Activated CD4-positive, CD25-positive, alpha-beta regulatory T cell (primary cell): Measurements from ENCODE around the gene CMIP.

Source experiments
- DNase-seq, 4 experiments: peaks; one replicate each; lab custom pipeline; 2025; lab: John Stamatoyannopoulos, UW

CMIP gene

DNA sequence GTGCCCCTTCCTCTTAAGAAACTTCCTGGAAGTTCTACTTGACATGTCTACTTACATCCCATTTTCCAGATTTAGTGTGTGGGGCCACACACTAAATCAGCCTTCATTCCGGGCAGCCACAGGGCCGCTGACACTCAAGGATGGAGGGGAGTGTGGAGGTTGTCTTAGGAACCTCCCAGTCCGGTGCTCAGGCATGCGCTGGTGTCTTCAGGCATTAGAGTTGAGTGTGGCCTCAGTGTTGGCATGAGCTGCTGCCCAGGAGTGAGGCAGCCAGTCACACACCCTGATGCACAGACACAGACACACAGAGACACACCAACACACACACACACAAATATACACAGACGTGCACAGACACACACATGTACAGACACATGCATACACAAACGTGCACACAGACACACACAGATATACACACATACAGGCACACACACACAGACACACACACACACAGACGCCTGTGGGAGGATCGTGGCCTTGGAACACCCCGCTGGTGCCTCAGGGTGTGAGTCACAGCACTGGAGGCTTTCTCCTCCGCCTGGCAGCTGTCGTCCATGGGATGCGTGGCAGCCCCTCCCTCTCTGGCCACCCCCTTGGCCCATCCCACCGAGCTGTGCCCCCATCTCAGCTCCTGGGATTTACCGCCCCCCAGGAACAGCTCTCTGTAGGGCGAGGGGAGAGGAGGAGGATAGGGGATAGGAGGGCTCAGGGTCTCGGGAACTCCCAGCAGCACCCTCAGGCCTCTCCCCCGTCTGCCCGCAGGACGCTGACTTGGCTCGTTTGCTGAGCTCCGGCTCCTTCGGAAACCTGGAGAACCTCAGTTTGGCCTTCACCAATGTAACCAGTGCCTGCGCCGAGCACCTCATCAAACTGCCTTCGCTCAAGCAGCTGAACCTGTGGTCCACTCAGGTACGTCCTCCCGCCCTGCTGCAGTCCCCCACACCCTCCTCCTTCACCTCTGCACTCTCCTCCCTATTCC is 258.9 kb downstream of the CMIP start:
- DNase-seq = no peak

DNA sequence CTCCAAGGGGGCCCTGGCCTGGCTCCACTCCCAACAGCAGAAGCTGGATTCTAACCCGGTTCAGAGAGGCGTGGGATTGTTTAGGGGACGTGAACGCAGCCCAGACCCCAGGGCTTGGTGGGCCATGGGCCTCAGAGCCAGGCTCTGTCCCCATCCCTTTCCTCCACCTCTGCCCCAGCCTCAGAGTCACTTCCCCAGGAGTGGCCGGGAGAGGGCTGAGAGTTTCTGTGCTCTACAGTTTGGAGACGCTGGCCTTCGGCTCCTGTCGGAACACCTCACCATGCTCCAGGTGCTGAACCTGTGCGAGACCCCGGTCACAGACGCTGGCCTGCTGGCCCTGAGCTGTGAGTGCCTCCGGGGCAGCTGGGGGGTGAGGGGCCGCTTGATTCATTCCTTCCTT is 260.7 kb downstream of the CMIP start:
- DNase-seq = no peak

DNA sequence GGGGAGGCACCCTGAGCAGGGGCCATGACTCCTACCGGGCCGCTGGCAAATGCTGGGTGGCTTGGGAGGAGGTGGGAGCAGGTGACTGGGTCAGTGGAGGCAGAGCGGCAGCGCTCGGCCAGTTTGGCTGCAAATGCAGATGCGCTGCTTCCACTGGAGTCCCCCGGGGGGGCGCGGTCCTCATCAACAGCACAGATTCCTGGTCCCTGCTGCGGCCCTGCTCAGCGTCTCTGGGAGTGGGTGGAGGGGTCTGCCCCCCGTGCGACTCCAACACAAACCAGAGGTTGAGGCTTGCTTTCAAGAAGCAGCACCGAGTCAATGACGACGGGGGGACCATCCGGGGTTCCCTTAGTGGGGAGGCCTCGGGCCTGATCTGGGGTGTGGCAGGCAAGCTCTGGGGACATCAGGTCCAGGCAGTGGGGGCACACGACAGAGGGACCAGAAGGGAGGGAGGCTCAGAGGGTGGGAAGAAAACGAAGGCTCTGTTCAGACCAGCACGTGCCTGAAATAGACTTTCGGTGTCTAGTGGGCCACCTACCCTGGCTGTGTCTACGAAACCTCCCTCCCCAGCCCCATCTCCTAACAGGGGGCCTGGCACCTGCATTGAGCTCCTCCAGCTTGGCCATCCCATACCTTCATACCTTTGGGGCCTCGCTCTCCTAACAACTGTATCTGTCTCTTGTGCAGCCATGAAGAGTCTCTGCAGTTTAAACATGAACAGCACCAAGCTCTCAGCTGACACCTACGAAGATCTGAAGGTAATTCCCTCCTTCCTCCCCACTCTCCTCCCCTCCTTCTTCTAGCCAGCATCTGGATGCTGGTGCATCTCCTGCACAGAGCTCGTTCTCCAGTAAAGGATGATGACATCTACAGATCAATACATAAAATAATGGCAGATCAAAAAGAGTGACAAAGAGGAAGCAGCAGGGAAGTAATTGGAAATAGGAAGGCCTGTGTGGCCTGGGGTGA is 262.0 kb downstream of the CMIP start:
- DNase-seq = no peak

DNA sequence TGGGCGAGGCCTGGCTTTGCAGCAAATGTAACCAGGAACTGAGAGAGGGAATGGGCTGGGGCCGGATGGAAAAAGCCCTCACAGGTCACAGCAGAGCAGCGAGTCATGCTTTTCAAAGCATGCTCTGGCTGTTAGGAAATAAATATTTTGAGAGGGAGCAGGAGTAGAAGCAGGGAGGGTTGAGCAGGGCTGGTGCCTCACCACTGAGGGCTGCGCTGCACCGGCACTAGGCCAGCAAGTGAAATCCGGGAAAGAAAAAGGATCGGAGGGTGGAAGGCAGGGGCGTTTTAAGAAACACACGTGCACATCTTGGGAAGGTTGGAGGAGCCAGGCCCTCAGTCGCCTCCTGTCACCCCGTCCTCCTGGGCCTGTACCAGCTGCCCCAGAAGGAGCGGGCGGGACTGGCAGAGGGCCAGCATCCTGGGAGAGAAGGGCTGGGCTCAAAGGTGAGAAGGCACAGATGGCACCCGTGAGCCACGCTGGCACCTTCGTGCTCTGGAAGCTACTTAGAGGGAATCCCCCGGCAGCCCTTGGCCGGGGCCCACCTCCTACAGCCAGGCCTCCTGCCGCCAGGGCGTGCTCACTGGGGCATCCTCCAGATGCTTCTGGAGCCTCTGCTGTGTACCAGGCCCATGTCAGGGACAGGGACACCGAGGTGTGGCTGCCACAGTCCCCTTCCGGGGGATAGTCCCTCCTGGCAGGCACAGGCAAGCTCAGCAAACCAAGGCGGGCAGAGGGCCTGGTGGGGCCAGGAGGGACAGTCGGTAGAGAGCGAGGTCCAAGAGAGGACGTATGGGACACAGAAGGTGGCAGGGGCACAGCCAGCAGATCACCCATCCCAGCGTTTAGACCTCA is 263.0 kb downstream of the CMIP start:
- DNase-seq = no peak

DNA sequence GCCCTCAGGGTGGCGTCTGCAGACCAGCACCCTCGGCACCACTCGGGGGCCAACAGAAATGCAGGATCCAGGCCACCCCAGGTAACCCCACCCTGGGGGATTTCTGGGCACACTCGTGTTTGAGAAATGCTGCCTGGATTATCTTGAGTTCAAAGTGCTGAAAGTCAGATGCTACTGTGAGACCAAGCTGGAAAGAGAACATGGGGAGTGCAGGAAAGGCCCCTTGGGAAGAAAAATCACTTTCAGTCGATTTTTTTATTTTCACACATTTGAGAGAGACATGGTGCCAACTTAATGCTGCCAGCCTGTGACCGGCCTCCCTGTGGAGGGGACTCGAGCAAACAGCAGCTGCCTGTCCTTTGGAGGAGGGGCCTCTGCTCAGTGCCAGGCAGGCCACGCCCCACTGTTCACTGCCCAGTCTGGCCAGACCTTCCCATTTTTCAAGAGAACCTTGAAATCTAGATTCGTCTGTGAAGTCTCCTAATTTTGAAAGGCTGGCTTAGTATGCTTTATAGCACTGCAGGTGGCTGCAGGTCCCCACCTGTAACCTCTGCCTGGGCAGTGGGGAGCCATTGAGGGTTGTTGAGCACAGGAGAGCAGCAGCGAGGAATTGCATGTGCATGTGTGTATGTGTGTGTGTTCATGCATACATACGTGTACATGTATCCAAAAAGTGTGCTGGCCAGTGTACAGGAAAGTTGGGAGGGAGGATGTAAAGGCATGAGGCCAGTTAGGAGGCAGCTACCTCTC is 263.8 kb downstream of the CMIP start:
- DNase-seq = no peak

DNA sequence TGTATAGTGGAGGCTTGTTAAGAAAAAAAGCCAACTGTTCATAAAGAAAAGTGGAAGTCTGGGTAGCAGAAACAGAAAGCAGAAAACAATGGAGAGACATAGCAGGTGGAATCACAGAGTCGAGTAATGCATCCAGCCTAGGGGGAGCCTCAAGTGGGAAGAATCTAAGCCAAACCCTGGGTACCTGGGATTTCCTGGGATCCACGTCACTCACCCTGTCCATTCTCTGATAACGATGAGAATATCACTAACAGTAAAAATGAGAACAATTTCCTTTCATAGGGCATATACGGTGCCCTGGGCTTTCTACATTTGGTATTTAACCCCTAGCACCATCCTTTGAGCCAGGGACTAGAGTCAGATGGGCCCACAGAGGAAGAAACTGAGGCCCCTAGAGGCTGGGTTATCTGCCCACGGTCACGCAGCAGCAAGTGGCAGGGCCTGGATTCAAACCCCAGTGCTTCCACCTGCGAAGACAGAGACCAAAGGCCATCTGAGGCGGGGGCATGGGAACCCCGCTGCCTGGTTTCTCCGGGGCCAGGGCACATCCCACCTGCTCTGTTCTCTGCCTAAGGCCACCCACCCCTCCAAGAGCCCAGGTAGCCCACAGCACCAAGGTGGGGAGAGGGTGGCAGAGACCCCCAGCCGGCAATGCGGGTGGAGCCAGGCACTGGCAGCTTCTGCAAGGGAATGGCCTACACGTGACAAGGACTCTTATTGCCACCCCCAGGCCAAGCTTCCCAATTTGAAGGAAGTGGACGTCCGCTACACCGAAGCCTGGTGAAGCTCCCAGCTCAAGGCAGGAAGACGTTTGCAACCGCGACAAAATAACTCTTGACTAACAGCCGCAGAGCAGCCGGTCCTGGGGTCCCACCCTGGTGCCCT is 264.6 kb downstream of the CMIP start:
- no peak for DNase-seq

DNA sequence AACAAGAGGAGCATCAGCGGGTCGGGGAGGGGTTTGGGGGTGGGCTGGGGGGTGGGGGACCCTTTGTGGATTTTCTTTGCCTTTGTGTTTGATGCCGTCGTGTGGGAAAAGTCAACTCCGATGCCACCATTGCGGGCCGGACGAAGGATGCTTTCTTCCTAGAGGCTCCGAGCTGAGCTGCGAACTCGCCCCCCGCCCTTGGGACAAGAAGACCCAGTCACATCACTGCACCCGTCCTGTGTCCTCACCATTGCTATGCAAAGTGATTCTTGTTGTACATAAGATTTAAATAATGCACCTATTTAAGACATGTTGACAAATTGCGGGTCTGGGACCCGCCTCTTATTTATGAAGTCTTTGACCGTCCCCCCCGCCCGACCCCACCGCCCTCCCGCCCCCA is 265.4 kb downstream of the CMIP start:
- no peak for DNase-seq

DNA sequence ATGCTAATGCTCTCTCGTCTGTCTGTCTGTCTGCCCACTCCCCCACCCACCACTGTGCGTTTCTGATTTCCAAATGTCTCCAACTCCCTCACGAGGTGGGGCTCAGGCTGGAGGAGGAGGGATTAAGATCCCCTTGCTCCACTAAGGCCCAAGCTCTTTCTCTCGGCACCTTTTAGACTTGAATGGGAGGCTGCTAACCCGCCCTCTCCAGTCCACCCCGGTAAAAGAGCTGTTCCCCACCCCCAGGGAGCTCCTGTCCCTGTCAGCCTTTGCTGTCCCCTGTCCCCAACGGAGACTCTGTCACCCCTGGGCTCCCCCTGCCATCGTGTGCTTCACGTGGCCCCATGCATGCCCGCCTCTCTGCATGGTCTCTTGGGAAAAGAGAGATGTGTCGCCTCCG is 266.0 kb downstream of the CMIP start:
- no peak for DNase-seq

DNA sequence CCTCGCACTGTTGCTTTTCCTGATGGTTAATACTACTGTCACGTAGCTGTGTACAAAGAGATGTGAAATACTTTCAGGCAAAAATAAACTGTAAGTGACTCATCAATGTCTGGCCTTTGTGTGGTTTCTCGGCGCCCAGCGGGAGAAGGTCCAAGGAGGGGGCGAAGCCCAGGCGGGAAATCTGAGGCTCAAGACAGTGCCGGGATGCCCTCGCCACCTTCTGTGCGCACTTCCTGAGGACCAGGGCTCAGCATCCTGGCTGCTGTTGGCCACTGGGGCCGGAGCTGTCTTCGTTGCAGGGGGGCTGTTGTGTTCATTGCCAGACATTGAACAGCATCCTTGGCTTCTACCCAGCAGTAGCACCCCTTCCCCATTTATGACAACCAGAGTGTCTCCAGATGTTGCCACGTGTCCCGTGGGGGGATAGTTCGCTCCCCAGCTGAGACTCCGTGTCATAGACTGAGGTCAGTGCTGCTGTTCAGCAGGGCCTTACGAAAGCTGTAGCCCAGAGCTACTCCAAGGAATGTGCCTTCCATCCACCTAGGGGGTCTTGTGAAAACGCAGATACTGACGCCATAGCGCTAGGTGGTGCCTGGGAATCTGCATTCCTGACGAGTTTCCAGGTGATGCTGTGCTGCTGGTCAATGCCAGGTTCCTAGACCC is 267.2 kb downstream of the CMIP start:
- no peak for DNase-seq

DNA sequence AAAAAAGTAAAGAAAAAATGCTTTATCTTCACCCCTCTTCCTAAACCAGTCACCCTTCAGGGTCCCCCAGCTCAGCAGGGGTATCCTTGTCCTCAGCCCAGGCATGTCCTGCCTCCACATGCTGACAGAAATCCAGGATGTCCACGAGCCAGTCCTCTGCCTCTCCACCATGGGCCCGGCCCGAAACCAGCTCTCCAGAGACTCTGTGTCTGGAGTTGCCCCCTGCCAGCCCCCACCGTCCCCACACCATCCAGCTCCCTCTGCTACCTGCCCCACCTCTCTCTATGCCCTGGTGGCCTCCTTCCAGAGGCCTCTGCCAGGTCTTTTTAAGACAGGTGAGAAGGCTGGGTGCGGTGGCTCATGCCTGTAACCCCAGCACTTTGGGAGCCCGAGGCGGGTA is 268.1 kb downstream of the CMIP start:
- DNase-seq = no peak

DNA sequence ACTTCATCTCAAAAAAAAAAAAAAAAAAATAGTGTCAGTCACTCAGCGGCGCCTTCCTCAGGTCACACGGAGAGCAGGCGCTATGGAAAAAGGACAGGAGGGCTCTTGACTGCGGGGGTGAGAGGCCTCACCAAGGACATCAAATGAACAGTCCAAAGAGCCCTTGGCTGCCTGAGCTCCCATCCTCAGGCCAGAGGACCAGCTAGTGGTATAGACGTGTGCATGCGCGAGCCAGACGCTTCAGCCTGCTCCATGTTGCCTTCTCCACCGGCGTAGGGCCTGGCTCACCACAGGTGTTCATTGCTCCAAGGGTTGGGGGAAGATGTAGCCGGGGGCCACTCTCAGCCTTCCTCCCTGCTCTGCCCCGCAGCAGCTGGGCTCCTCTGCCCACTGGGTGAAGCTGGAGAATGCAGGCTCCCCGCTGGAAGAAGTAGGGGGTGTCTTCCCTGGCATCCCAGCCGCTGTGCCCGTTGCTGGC is 268.7 kb downstream of the CMIP start:
- DNase-seq = no peak

DNA sequence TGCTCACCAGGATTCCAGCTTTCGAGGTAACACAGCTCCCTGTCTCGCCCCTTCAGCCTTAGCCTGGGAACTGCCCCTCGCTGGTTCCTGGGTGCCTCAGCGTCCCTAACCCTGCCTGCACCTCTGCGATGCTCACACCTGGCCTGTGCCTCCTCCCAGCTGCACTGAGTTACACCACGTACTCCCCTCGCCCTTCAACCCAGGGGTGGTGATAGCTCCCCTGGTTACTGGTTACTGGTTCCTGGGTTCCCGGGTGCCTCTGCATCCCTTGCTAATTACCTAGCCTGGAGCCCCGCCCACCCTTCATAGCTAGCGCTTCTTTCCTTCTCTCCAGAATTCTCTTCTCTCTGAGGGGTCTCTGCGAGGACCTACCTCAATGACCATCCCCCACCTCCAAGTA is 269.2 kb downstream of the CMIP start:
- DNase-seq = no peak

DNA sequence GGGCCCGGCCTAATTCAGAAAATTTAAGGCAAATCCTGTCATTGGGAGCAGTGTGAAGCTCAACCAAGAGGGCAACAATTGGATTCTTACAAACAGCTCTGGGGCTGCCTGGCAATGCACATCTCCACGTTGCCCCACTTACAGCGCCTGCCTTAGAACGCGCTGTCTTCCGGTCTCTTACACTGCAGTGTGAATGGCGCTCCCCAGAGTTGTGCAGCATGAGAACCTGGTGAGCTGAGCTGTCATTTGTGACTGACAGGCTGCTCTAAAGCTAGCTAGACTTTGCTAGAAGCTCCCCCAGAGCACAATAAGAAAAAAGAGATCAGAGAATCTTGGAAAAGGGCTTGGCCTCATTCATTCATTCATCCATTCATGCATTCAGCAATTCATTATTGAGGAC is 270.0 kb downstream of the CMIP start:
- DNase-seq = no peak

DNA sequence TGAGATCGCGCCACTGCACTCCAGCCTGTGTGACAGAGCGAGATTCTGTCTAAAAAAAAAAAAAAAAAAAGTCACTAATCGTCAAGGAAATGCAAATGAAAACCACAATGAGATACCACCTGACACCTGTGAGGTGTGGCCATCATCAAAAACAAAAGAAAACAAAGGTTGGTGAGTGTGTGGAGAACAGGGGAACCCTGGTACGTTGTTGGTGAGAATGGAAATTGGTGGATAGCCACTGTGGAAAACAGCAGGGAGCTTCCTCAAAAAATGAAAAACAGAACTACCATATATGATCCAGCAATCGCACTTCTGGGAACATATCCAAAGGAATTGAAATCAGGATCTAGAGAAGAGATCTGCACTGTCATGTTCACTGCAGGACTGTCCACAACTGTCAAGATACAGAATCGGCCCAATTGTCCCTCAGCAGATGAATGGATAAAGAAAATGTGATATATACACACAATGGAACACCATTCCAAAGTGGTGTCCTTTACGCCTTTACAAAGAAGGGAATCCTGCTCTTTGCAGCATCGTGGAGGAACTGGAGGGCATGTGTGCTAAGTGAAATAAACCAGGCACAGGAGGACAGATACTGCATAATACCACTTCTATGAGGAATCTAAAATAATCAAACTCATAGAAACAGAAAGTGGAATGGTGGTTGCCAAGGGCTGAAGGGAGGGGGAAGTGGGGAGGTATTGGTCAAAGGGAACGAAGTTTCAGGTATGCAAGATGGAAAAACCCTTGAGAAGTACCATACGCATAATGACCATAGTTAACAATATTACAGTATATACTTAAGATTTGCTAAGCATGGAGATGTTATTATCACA is 271.0 kb downstream of the CMIP start:
- DNase-seq = no peak

DNA sequence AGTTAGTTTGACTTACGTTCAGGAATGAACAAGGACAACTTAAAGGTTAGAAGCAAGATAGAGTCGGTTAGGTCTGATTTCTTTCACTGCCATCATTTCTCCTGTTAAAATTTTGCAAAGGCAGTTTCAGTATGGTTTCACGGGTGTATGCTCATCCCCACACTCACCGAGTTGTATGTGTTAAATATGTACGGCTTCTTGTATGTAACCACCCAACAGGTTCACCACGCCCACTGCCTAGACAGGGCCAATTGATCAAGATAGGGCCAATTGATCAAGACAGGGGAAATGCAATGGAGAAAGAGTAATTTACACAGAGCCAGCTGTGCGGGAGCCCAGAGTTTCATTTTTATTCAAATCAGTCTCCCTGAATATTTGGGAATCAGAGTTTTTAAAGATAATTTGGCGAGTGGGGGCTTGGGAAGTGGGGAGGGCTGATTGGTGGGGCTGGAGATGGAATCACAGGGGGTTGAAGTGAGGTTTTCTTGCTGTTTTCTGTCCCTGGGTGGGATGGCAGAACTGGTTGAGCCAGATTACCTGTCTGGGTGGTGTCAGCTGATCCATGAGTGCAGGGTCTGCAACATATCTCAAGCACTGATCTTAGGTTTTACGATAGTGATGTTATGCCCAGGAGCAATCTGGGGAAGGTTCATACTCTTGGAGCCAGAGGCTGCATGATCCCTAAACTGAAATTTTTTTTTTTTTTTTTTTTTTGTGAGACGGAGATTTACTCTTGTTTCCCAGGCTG is 272.0 kb downstream of the CMIP start:
- DNase-seq = no peak

DNA sequence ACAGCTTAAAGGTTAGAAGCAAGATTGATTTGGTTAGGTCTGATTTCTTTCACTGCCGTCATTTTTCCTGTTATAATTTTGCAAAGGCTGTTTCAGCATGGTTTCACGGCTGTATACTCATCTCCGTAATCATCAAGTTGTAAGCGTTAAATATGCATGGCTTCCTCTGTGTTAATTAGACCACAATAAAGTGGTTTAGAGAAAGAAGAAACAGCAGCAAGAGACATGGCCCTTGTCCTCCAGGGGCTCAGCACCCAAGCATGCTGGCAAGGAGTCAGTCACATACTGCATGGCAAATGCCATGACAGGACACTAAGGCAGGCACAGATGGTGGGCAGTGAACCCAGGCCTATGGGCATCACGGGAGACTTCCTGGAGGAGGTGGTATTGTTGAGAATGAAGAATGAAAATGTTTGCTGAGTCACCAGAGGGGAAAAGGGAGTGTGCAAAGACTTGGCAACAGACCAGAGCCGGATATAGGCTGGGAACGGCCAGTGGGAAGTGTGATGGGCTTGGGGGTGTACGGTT is 273.1 kb downstream of the CMIP start:
- no peak for DNase-seq

DNA sequence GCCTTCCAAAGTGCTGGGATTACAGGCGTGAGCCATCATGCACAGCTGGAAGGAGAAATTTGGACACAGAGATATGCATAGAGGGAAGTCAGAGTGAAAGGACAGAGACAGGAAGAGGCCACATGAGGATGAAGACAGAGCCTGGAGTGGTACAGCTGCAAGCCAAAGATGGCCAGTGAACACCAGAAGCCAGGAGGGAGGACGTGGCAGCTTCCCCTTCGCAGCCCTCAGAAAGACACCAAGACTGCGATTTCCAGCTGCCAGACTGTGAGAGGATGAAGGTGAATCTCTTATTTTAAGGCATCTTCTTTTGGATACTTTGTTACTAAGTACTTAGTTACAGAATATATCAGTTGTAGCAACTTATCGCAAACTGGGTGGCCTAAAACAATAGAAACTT is 274.0 kb downstream of the CMIP start:
- no peak for DNase-seq
